Choroid plexus epithelial cell (primary cell): ENCODE measurements around the gene ENAM.
"Not testable (repeated sequence)": the region's sequence is repeated elsewhere in the genome, so short reads cannot be mapped to it uniquely, and the experiment has no call there.

Source experiments
- DNase-seq: peaks from one replicate; pipeline ENCODE4 v3.0.0-alpha.2; 2010; ENCODE audit warnings: low read depth
- H3K4me3 ChIP-seq: 2 replicates; pipeline ENCODE4 v1.5.1; 2011; ENCODE audit warnings: low read depth, mild to moderate bottlenecking, control low read depth, low read length, moderate library complexity
- CTCF ChIP-seq: conservative IDR thresholded peaks from 2 replicates; pipeline ENCODE4 v1.5.1; 2011; ENCODE audit warnings: low read depth, mild to moderate bottlenecking, control low read depth, inconsistent platforms, low read length, moderate library complexity

ENAM gene

GRCh38 chr4:70640192-70640591 lies 11.6 kb downstream of the ENAM start:
- H3K4me3 ChIP-seq = no peak overlapping the region
- DNase-seq = no peak
- TF ChIP-seq CTCF = no peak

GRCh38 chr4:70650741-70651140 lies 22.2 kb downstream of the ENAM start:
- H3K4me3 ChIP-seq, DNase-seq: not testable (repeated sequence)

- TF ChIP-seq CTCF = peak; percentile 55
- peak overlapping the region; percentile 1 for H3K4me3 ChIP-seq
- peak; percentile 58 for DNase-seq
Measured at GRCh38 chr4:70651864-70652506, 23.4 kb downstream of the ENAM start.

GRCh38 chr4:70654605-70655011 lies 26.1 kb downstream of the ENAM start:
- TF ChIP-seq CTCF = no peak
- DNase-seq = no peak
- H3K4me3 ChIP-seq = no peak overlapping the region

- DNase-seq = no peak
Measured at GRCh38 chr4:70657326-70657725, 28.8 kb downstream of the ENAM start.

GRCh38 chr4:70658418-70658817 lies 29.9 kb downstream of the ENAM start:
- no peak overlapping the region for H3K4me3 ChIP-seq
- no peak for DNase-seq
- no peak for TF ChIP-seq CTCF

More at GRCh38 chr4:70657326-70657725, 28.8 kb downstream of the ENAM start:
- H3K4me3 ChIP-seq = no peak overlapping the region
- TF ChIP-seq CTCF = no peak

- no peak overlapping the region for H3K4me3 ChIP-seq
- no peak for DNase-seq
- no peak for TF ChIP-seq CTCF
Measured at GRCh38 chr4:70660106-70660505, 31.6 kb downstream of the ENAM start.

GRCh38 chr4:70661309-70661922 lies 32.9 kb downstream of the ENAM start:
- not testable (repeated sequence) for DNase-seq, H3K4me3 ChIP-seq
